Measurements from ENCODE around the gene RBM39. TPM values are rescaled to one million over a fixed set of nuclear protein-coding genes. Genes with fewer than 3 reads are reported as not detected.

RBM39 gene
- total RNA-seq, 1 experiment from 2014 or later = 282 TPM

GRCh38 chr20:35734777-35735649 lies 7.0 kb downstream of the RBM39 start:
- H3K4me3 ChIP-seq (ENCODE audit: low read depth in 2 of 2, low read length in 2 of 2) = no peak overlapping the region
- H3K27me3 ChIP-seq (ENCODE audit: control insufficient read depth, insufficient read depth, low read length) = no peaks in the 10 kb centered on the region
- peaks cover 23% of the 10 kb centered on the region; the same call in 1 of the 2 replicates for H3K4me1 ChIP-seq (ENCODE audit: control insufficient read depth, insufficient read depth, low read length)
- ATAC-seq (no peak), DNase-seq (ENCODE audit: low read depth, low spot score) (no peak)
- intact Hi-C loops (cut with micrococcal nuclease; ENCODE audit: unreplicated experiment) = no loop called here
- no peak for TF ChIP-seq POLR2AphosphoS5 (IDR thresholded peaks at IDR 0.05; ENCODE audit: low read depth, low read length)
- no peak for TF ChIP-seq SIN3A (IDR thresholded peaks at IDR 0.05; ENCODE audit: borderline replicate concordance, insufficient read depth, low read depth, low read length)
- TF ChIP-seq, protein P1, sequence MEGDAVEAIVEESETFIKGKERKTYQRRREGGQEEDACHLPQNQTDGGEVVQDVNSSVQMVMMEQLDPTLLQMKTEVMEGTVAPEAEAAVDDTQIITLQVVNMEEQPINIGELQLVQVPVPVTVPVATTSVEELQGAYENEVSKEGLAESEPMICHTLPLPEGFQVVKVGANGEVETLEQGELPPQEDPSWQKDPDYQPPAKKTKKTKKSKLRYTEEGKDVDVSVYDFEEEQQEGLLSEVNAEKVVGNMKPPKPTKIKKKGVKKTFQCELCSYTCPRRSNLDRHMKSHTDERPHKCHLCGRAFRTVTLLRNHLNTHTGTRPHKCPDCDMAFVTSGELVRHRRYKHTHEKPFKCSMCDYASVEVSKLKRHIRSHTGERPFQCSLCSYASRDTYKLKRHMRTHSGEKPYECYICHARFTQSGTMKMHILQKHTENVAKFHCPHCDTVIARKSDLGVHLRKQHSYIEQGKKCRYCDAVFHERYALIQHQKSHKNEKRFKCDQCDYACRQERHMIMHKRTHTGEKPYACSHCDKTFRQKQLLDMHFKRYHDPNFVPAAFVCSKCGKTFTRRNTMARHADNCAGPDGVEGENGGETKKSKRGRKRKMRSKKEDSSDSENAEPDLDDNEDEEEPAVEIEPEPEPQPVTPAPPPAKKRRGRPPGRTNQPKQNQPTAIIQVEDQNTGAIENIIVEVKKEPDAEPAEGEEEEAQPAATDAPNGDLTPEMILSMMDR (IDR thresholded peaks at IDR 0.05) = no peak
- TF ChIP-seq TCF7L2 (IDR thresholded peaks at IDR 0.05; ENCODE audit: low read depth, low read length) = no peak
- TF ChIP-seq REST (IDR thresholded peaks at IDR 0.05; ENCODE audit: insufficient read depth in 1 of 2, low read depth in 2 of 2, low read length in 1 of 2) = no peak
- peaks cover 86% of the 10 kb centered on the region for H3K36me3 ChIP-seq (ENCODE audit: control insufficient read depth, insufficient read depth, low read length)
- POLR2A ChIA-PET = interaction anchor here (0.6 kb wide), 1 partner anchor 607 kb away, joined by 3 read pairs; no protein-coding TSS in a partner anchor
- CTCF ChIA-PET = interaction anchor here (0.6 kb wide), 1 partner anchor 152 kb away, joined by 3 read pairs; no protein-coding TSS in a partner anchor
- no peak overlapping the region; the same call in 1 of the 2 replicates for H3K27ac ChIP-seq (ENCODE audit: low read length)
- no peaks in the 10 kb centered on the region for H3K9me3 ChIP-seq (ENCODE audit: control insufficient read depth, insufficient read depth, low read depth, low read length)
- BruUV-seq (replicated peaks) = TSS peak; percentile 0
- in situ Hi-C loops (cut with HindIII; ENCODE audit: low pct_unique_long_range_greater_than_20kb, low sequenced_read_pairs) = no loop called here

- ATAC-seq (no peak), DNase-seq (ENCODE audit: low read depth, low spot score) (no peak)
- intact Hi-C loops (cut with micrococcal nuclease; ENCODE audit: unreplicated experiment) (no loop called here), in situ Hi-C loops (cut with HindIII; ENCODE audit: low pct_unique_long_range_greater_than_20kb, low sequenced_read_pairs) (no loop called here)
- no peaks in the 10 kb centered on the region for H3K9me3 ChIP-seq (ENCODE audit: control insufficient read depth, insufficient read depth, low read depth, low read length)
- ChIA-PET POLR2A (no interaction called here), CTCF (no interaction called here)
- no peaks in the 10 kb centered on the region for H3K27me3 ChIP-seq (ENCODE audit: control insufficient read depth, insufficient read depth, low read length)
- no peak overlapping the region; the same call in 1 of the 2 replicates for H3K27ac ChIP-seq (ENCODE audit: low read length)
- peaks cover 19% of the 10 kb centered on the region; the same call in 1 of the 2 replicates for H3K4me1 ChIP-seq (ENCODE audit: control insufficient read depth, insufficient read depth, low read length)
- BruUV-seq (replicated peaks) = no TSS peak
- peaks cover 86% of the 10 kb centered on the region for H3K36me3 ChIP-seq (ENCODE audit: control insufficient read depth, insufficient read depth, low read length)
- H3K4me3 ChIP-seq (ENCODE audit: low read depth in 2 of 2, low read length in 2 of 2) = no peak overlapping the region
- peak; percentile 3; the same call in 1 of the 2 replicates for TF ChIP-seq POLR2AphosphoS5 (IDR thresholded peaks at IDR 0.05; ENCODE audit: low read depth, low read length)
- TF ChIP-seq TCF7L2 (IDR thresholded peaks at IDR 0.05; ENCODE audit: low read depth, low read length) = no peak
- no peak for TF ChIP-seq REST (IDR thresholded peaks at IDR 0.05; ENCODE audit: insufficient read depth in 1 of 2, low read depth in 2 of 2, low read length in 1 of 2)
- TF ChIP-seq, protein P1 (IDR thresholded peaks at IDR 0.05) = no peak
Observed at GRCh38 chr20:35734374-35734773, 7.7 kb downstream of the RBM39 start.

Data from Panc1 (cell line).